GM23338 (cell line): ENCODE results near the gene OR6C1.

Experiments
- ETS1 ChIP-seq: IDR thresholded peaks from 2 replicates; pipeline ENCODE4 v1.6.1; 2016; ENCODE audit warnings: antibody characterized with exemption
- EZH2 ChIP-seq: fragments of 200-600 bp; sonication (generic); IDR thresholded peaks from one replicate; pipeline ENCODE4 v1.8.0; 2017; ENCODE audit warnings: antibody characterized with exemption, mild to moderate bottlenecking, low read depth; ENCODE audit not compliant: unreplicated experiment
- EZH2phosphoT487 ChIP-seq: fragments of 200-600 bp; sonication (generic); IDR thresholded peaks from one replicate; pipeline ENCODE4 v1.8.1; 2018; ENCODE audit warnings: antibody characterized with exemption; ENCODE audit not compliant: unreplicated experiment
- JUNB ChIP-seq: IDR thresholded peaks from one replicate; pipeline ENCODE4 v1.6.1; 2016; ENCODE audit warnings: antibody characterized with exemption; ENCODE audit not compliant: unreplicated experiment
- NANOG ChIP-seq: IDR thresholded peaks from 2 replicates; pipeline ENCODE4 v1.6.1; 2016; ENCODE audit warnings: antibody characterized with exemption, borderline replicate concordance
- POLR2AphosphoS5 ChIP-seq: IDR thresholded peaks from 2 replicates; pipeline ENCODE4 v1.6.1; 2016; ENCODE audit warnings: antibody characterized with exemption, low read depth
- REST ChIP-seq: IDR thresholded peaks from one replicate; pipeline ENCODE4 v1.6.1; 2018; ENCODE audit warnings: antibody characterized with exemption; ENCODE audit not compliant: unreplicated experiment
- ZNF114 ChIP-seq: fragments of 250-450 bp; sonication (Bioruptor Pico); IDR thresholded peaks from 2 replicates; pipeline ENCODE4 v1.5.0; 2020; ENCODE audit warnings: mild to moderate bottlenecking, moderate library complexity
- ZNF331 ChIP-seq: fragments of 250-450 bp; sonication (Bioruptor Pico); IDR thresholded peaks from 2 replicates; pipeline ENCODE4 v1.5.0; 2020; ENCODE audit warnings: low read depth, mild to moderate bottlenecking, moderate library complexity
- TF ChIP-seq, protein P1 (sequence below), 2 experiments: fragments of 200-600 bp in 1 of 2; sonication (generic) in 1 of 2; conservative IDR thresholded peaks; 2 replicates each; pipeline versions ENCODE4 v1.5.1 to v1.6.1; 2016 to 2017; ENCODE audit warnings: antibody characterized with exemption in 2 of 2, low read depth in 2 of 2, mild to moderate bottlenecking in 2 of 2, moderate library complexity in 1 of 2

- TF ChIP-seq EZH2phosphoT487 (no peak), POLR2AphosphoS5 (no peak), ZNF114 (CRISPR knock-in tag) (no peak), EZH2 (no peak), NANOG (no peak), REST (no peak), JUNB (no peak), ETS1 (no peak), ZNF331 (CRISPR knock-in tag) (no peak)
- TF ChIP-seq, protein P1, sequence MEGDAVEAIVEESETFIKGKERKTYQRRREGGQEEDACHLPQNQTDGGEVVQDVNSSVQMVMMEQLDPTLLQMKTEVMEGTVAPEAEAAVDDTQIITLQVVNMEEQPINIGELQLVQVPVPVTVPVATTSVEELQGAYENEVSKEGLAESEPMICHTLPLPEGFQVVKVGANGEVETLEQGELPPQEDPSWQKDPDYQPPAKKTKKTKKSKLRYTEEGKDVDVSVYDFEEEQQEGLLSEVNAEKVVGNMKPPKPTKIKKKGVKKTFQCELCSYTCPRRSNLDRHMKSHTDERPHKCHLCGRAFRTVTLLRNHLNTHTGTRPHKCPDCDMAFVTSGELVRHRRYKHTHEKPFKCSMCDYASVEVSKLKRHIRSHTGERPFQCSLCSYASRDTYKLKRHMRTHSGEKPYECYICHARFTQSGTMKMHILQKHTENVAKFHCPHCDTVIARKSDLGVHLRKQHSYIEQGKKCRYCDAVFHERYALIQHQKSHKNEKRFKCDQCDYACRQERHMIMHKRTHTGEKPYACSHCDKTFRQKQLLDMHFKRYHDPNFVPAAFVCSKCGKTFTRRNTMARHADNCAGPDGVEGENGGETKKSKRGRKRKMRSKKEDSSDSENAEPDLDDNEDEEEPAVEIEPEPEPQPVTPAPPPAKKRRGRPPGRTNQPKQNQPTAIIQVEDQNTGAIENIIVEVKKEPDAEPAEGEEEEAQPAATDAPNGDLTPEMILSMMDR (conservative IDR thresholded peaks at IDR 0.05; ENCODE audit: low read depth in 2 of 2): no peak
Observed at GRCh38 chr12:55362675-55363074, 48.5 kb downstream of the OR6C1 start, which contains the start of gene OR6C75.
